ENCODE data around the gene RAB6A.
A peak's percentile ranks its signal among the peaks of the same experiment; 100 is the strongest.

RAB6A gene

DNA sequence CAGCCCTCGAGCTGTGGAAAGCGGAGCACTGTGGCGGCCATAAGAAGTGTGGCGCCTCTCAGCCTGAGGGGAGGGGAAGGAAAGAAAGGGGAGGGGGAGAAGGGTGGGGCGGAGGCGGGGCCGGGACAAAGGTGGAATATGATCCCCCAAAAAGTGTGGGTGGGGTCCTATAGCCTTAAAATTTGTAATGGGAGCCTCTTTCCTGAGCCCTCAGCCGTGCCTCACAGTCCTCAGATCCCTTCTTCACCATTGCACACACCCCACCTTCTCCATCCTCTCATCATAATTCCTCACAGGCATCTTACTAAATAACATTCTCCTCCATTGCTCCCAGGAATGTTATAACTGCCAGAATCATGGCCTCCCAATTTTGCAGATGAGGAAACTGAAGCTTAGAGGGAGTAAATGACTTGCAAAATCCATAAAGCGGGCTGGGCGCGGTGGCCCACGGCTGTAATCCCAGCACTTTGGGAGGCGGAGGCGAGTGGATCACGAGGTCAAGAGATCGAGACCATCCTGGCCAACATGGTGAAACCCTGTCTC lies 600 bp upstream of the RAB6A start:
- no peak for DNase-seq (ENCODE audit: extremely low read depth, low read depth)
- TF ChIP-seq, protein P1, sequence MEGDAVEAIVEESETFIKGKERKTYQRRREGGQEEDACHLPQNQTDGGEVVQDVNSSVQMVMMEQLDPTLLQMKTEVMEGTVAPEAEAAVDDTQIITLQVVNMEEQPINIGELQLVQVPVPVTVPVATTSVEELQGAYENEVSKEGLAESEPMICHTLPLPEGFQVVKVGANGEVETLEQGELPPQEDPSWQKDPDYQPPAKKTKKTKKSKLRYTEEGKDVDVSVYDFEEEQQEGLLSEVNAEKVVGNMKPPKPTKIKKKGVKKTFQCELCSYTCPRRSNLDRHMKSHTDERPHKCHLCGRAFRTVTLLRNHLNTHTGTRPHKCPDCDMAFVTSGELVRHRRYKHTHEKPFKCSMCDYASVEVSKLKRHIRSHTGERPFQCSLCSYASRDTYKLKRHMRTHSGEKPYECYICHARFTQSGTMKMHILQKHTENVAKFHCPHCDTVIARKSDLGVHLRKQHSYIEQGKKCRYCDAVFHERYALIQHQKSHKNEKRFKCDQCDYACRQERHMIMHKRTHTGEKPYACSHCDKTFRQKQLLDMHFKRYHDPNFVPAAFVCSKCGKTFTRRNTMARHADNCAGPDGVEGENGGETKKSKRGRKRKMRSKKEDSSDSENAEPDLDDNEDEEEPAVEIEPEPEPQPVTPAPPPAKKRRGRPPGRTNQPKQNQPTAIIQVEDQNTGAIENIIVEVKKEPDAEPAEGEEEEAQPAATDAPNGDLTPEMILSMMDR (IDR thresholded peaks at IDR 0.05; ENCODE audit: low read depth, low read length), result no peak

DNA sequence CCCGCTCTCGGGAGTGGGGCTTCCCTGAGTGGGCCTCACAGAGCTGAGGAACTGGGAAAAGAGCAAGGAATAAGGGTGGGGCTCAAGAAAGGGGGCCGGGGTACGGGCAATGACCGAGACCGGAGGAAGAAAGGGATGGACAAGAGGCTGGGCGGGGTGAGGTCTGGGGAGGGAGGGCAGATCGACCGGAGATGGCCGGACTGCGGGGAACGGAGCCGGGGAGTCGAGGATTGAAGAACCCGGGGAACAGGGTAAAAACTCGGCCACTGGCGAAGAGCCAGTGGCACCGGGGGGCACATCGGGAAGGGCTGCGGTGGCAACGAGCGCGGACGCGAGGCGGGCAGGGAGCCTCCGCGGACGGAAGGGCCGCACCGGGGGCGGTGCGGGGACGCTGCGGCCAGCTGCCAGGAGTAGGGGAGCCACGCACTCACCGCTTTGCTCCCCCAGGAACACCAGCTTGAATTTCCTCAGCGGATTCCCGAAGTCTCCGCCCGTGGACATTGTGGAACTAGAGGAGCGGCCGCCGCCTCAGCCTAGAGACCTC lies 667 bp downstream of the RAB6A start:
- TF ChIP-seq, protein P1 (IDR thresholded peaks at IDR 0.05; ENCODE audit: low read depth, low read length), result no peak
- DNase-seq (ENCODE audit: extremely low read depth, low read depth), result no peak

DNA sequence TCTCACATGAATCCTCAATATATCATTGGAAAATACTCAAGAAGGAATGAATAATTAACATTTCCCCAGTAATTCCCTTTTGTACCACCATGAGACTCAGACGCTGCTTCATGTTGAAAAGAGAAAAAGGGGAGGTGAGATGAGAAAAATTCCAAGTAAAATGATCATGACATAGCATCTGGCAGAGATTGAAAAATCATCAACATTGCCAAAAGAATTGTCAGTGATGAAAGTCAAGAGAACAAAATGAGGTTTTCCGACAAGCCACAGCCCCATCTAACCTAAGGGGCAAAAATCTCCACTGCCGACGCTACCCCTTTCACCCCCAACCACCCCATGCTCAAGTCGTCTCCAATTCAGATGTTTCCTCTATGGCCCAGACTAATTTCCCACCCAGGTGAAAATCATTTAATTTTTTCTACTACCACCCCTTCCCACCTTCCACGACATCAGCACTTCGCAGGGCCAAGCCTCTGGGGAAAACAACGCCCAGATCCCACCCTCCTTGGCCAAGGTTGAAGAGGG lies 1.2 kb downstream of the RAB6A start:
- DNase-seq (ENCODE audit: extremely low read depth, low read depth), result no peak

DNA sequence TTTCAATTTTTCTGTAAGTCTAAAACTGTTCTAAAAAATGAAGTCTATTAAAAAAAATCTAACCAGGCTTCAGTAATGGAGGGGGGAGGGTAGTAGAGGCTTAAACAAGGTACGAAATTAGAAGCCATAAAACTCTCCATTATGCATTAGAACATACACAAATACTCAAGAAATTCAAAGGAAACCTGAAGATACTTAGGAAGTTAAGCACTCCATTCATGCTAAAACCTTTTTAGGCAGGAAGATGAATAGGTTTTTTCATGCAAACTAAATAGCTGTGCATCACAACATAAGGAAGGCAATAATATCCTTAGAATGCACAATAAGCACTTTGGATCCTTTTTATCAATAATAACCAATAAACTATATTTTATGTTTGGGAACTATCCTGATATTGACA lies 2.4 kb downstream of the RAB6A start:
- no peak for DNase-seq (ENCODE audit: extremely low read depth, low read depth)
- TF ChIP-seq, protein P1 (IDR thresholded peaks at IDR 0.05; ENCODE audit: low read depth, low read length), result no peak

More for the DNA sequence above, 1.2 kb downstream of the RAB6A start:
- TF ChIP-seq, protein P1 (IDR thresholded peaks at IDR 0.05; ENCODE audit: low read depth, low read length), result peak; percentile 19

DNA sequence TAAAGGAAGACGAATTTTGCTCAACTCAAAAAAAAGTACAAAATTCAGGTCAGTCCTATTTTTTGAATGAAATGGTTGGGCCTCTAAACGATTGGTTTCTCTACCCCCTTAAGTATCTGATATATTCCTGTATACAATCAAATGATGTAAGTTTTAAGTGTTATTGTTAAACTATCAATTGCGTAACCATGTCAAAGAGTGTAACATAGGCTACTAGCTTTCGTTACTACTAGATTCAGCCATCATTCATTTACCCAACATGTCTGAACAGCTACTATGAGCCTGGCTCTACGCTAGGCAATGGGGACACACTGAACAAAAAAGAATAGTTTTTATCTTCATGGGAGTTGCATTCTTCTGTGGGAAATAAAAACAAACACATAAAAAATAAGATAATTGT lies 3.3 kb downstream of the RAB6A start:
- DNase-seq (ENCODE audit: extremely low read depth, low read depth), result no peak
- TF ChIP-seq, protein P1 (IDR thresholded peaks at IDR 0.05; ENCODE audit: low read depth, low read length), result no peak

DNA sequence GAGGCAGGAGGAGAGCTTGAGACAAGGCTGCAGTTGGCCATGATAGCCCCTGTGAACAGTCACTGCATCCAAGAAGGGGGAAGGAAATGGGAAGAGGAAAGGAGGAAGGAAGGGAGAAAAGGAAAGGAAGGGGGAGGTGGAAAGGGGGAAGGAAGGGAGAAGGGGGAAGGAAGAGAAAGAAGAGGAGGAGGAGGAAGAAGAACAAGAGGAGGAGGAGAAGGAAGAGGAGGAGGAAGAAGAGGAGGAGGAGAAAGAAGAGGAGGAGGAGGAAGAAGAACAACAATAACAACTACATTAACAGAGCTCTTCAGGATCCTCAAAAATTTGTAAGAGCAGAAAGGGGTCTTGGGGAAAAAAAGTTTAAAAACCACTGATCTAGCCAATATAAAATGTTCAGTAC lies 5.2 kb downstream of the RAB6A start:
- DNase-seq (ENCODE audit: extremely low read depth, low read depth), result no peak
- TF ChIP-seq, protein P1 (IDR thresholded peaks at IDR 0.05; ENCODE audit: low read depth, low read length), result no peak

DNA sequence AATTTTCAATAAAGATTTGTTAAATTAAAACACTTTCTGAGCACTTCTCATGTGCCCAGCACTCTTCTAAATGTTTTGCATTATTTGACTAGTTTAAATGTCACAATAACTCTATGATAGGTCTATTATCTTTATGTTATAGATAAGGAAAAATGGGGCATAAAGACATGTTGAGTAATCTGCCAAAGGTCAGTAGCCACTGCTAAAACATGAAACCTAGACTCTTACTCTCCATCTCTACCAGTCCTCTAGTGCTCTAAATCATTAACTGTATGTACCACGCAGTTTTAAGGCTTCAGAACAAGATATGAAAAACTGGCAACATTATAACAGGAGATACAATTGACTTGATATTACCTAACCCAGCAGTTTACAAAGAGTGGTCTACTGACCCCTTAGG lies 6.9 kb downstream of the RAB6A start:
- TF ChIP-seq, protein P1 (IDR thresholded peaks at IDR 0.05; ENCODE audit: low read depth, low read length), result no peak
- no peak for DNase-seq (ENCODE audit: extremely low read depth, low read depth)

Measured in AG09319 (cell line).